NCI-H1694 (cell line): ENCODE data around the gene STARD8.
"Not testable (repeated sequence)": the region's sequence is repeated elsewhere in the genome, so short reads cannot be mapped to it uniquely, and the experiment has no call there.

Experiments used
- DNase-seq: peaks from one replicate; lab custom pipeline; 2025; lab: John Stamatoyannopoulos, UW

STARD8 gene

DNA sequence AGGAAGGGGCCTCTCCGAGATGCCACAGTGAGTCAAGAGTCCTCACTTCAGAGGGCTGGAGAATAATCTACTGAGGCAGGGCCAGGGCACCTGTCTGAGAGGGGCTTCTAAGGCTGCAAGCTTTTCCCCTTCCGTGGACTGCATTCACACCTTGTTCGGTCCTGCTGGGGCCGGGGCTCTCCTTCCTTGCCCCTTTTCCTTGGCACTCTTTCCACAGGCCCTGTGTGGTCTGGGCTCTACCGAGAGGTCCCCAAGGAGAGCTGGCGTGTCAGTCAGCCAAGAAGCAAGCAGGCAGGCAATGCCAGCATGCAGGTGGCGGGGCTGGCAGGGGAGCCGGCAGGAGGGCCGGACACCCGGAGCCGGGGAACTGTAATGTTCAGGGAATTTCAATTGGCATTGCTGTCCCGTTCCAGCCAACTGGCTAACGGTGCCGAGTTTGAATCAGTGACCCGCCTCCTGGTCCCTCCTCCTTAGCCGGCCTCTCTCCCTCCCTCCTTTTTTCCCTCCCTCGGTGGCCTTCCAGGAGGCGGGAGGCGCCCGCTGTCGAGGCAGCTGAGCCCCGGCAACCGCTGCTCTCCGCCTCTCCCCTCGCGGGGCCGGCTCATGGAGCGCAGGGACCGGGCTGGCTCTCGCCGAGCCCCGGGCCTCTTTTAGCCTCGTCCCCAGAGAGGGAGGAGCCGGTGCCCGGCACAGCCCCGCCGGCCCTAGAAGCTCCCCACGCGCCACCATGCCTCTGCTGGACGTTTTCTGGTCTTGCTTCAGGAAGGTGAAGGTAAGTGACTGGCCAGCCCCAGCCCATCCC, at the start of gene STARD8:
TSS of gene STARD8 (plus strand) at position 511 of the 802 bp plus-strand sequence. CDS start at position 728, 217 bp downstream.
- no peak for DNase-seq

- DNase-seq, result no peak
These were observed 48.6 kb upstream of the STARD8 start for GRCh38 chrX:68598841-68599240.

DNA sequence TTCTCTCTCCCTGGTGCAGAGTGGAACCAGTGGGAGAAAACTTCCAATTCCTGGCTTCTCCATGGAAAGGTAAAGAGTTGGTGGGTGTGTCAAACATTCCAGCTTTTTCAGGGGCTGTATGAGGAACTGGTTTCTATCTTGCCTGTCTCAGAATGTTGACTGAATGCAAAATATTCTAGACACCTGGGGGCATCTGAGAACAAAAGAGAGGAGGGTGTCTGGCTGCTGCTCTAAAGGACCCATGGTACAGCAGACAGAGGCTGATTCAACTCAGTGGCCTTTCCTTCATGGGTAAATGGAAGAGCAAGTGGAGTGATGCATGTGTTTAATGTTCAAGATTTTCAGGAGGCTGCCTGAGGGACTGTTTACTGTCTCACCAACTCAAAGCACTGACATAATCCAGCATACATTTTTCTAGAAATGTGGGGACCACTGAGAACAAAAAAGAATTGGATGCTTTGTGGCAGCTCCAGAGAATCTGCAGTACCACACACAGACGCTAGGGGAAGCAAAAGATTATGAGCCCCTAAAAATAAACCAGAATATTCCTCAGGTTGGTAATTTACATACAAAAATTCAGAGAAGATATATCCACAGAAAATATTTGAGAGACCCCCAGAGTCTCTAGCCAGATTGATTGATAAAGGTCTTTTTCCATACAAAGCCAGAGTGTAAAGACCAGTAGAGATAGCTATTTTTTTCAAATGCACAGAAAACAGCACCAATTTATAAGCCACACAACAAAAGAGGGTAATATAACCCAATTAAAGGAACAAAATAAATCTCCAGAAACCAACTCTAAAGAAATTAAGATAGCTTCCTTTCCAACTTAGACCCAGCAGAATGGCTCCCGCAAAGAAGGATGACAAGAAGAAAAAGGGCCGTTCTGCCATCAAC, 48.0 kb upstream of the STARD8 start:
- DNase-seq, result no peak

- DNase-seq, result not testable (repeated sequence)
These were observed 43.2 kb upstream of the STARD8 start for GRCh38 chrX:68604216-68604615.

- DNase-seq, result not testable (repeated sequence)
These were observed 32.7 kb upstream of the STARD8 start for GRCh38 chrX:68614733-68615132.

GRCh38 chrX:68627986-68628385, 19.5 kb upstream of the STARD8 start:
- DNase-seq, result no peak

DNA sequence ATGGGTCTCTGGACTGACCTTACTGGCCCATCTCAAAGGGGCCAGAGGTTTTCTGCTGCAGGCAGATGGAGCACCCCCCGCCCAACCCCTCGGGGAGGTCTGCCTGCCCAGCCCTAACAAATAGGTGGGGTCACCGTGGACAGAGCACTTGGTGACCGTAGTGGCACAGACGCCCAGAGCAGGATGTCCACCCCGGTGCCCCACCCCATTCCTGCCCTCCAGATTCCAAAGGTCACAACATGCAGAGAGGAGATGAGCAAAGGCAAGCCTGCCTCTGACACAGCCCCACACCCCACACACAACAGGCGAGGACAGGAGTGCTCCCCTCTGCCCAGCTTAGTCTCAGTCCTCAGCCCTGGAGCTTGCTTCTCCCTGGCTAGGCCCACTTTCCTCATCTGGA, 17.5 kb upstream of the STARD8 start:
- not testable (repeated sequence) for DNase-seq

GRCh38 chrX:68631336-68631735, 16.1 kb upstream of the STARD8 start:
- DNase-seq, result no peak

- DNase-seq, result no peak
These were observed 15.0 kb upstream of the STARD8 start for GRCh38 chrX:68632491-68632890.

DNA sequence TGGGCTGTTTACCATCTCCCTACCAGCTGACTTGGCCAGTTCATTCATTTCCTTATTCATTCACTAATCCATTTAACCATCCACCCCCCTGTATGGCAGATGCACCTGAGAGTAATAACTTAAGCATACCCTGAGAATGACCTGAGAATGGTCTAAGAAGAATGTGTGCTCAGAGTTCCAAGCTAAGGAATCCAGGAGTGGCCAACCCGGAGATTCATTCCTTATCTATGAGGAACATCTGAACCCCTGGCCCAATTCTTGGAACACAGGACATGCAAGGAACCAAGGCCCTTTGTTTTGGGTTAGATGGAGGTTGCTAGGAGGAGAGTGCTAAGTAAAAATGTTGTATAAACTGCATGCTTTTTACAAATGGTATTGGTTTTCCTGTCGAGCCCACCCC, 13.5 kb upstream of the STARD8 start:
- no peak for DNase-seq

DNA sequence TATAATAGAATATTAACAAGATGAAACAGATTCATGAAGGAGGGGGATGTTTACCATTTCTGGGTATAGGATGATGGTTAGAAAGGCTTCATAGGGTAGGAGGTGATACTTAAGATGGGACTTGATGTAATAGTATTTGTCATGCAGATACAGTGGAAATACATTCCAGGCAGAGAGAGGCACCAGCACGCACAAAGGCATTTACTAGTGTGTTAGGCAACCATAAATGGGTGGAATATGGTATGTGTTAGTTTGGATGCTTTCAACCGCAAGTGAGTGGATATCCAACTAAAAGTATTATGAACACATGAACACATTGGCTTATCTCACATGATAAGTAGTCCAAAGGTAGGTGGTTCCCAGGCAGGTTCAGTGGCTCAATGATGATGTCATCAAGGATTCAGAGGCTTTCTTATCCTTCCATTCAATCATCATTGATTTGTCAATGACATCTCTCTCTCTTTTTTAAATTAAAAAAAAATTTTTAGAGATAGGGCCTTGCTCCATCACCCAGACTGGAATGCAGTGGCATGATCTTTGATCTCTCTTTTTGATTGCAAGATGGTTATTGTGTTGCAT, 12.7 kb upstream of the STARD8 start:
- DNase-seq, result no peak

DNA sequence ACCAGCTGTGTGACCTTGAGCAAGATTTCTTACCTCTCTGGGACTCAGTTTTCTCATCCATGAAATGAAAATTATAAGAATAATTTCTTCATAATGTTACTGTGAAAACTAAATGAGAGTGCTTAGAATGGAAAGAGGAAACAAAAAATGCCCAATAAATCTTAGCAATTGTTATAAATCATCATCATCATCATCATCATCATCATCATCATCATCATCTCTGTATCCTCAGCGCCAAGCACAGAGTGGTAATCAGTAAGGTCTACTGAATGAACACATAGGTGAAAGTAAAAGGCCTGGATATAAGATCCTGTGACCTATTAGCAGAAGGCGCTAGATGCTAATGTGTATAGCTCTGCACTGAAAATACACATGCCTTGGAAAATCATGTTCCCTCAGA, 6.8 kb upstream of the STARD8 start:
- no peak for DNase-seq

DNA sequence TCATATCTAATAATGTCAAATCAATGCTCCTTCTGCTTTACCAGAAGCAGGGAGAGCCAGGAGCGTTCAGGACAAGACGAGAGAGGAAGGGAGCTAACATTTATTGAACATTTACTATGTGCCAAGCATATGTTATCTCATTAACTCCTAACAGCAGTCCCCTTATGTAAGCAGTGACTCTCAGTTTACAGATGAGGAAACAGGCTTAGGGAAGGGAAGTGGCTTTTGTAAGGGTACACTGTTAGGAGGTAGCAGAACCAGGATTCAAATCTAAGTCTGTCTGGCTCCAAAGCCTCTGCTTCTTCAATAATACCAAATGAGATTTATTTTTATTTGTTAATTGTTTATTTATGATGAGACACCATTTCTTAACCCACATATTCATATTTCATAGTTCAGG, 2.6 kb upstream of the STARD8 start:
- no peak for DNase-seq

DNA sequence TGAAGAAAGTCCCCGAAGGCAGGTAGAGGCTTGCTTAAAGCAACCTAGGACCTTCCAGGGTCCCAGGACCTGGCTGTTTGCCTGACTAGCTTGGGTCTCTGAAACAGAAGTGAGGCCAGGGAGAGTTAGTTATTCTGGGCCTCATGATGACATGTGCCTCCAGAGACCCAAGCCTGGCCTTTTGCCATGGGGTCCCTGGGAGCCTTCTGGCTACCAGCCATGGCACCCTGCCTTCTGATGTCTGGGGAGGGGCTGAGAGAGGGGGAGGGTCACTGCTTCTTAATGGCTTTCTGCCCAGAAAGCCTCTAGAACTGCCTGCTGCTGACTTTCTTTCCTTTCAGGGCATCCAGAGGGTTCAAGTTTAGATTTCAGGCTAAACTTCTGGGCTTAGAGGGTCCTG, 1.0 kb upstream of the STARD8 start:
- no peak for DNase-seq

- DNase-seq, result no peak
These were observed 1.5 kb downstream of the STARD8 start for GRCh38 chrX:68648960-68649359.

- no peak for DNase-seq
These were observed 3.0 kb downstream of the STARD8 start for GRCh38 chrX:68650491-68650890.

- DNase-seq, result no peak
These were observed 3.6 kb downstream of the STARD8 start for GRCh38 chrX:68651110-68651509.

DNA sequence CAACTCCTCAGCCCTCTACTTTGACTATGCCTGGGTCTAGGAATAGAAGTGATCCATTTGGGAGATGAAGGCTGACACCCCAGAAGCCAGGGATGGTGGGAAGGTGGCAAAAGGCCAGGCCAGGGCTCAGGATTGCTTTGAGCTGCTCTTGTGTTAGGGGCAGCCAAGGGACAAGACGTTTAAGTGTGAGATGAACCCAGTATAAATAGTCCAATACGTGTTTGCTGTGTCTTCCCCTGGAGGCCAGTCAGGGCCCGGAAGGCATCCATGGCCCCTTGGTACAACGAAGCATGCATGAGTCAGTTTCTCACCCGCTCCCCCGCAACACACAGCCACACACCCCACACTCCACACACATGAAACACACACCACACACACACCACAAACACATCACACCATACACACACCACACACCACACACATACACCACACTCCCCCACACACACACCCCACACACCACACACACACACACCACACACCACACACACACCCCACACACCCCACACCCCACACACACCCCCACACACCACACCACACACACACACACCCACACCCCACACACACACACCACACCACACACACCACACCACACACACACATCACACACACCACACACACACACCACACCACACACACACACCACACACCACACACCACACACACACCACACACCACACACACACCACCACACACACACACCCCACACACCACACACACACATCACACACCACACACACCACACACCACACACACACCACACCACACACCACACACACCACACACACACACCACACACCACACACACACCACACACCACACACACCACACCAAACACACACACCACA, 5.1 kb downstream of the STARD8 start:
- no peak for DNase-seq

DNA sequence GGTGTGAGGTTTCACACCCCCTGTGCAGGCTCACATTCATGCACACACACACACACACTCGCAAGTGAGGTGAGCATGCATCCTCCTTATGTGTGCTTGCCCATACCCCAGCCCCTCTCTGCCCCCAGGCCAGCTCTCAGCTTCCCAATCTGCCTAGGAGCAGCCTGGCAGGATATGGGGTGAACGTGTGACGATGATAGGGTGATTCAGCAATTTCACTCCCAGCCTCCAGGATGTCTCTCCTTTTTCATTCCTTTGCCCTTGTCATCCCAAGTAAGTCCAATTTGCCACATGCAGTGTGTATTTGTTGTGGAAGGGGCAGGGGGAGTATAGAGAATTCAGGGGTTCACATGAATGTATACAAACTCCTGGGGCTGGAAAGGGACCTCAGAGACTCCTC, 7.2 kb downstream of the STARD8 start:
- no peak for DNase-seq

GRCh38 chrX:68656473-68656872, 9.0 kb downstream of the STARD8 start:
- DNase-seq, result not testable (repeated sequence)

GRCh38 chrX:68658530-68658929, 11.1 kb downstream of the STARD8 start:
- DNase-seq, result no peak

DNA sequence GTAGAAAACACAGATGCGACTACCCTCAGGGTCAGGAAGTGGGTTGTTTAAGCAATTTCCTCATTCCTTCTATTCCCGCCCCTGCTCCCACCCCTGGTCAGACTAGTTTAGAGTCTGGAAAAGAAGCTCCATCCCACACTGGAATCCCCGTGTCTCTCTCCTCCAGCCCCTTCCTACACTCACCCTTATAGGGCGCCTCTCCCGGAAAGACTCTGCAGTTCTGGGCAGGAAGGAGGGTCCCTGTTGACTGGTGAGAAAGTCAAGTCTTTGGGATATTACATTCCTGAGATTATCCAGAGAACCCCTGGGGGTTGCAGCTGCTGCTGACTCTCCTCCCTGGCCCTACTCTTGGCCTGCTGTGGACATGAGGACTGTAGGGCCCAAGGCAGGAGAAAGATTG, 11.9 kb downstream of the STARD8 start:
- DNase-seq, result no peak
